PC-3 (cell line): ENCODE measurements around the gene CDK18.

Experiments
- EZH2 ChIP-seq: fragments of 300-600 bp; sonication (generic); IDR thresholded peaks from one replicate; pipeline ENCODE4 v1.6.1; 2017; ENCODE audit warnings: antibody characterized with exemption, mild to moderate bottlenecking, low read length; ENCODE audit not compliant: unreplicated experiment
- EZH2phosphoT487 ChIP-seq: fragments of 300-600 bp; sonication (generic); IDR thresholded peaks from 2 replicates; pipeline ENCODE4 v1.6.1; 2018; ENCODE audit warnings: mild to moderate bottlenecking, antibody characterized with exemption, low read length, borderline replicate concordance
- TF ChIP-seq, protein P1 (sequence below): fragments of 300-600 bp; sonication (generic); conservative IDR thresholded peaks from 2 replicates; pipeline ENCODE4 v1.5.1; 2017; ENCODE audit warnings: antibody characterized with exemption, low read depth, mild to moderate bottlenecking, low read length

DNA sequence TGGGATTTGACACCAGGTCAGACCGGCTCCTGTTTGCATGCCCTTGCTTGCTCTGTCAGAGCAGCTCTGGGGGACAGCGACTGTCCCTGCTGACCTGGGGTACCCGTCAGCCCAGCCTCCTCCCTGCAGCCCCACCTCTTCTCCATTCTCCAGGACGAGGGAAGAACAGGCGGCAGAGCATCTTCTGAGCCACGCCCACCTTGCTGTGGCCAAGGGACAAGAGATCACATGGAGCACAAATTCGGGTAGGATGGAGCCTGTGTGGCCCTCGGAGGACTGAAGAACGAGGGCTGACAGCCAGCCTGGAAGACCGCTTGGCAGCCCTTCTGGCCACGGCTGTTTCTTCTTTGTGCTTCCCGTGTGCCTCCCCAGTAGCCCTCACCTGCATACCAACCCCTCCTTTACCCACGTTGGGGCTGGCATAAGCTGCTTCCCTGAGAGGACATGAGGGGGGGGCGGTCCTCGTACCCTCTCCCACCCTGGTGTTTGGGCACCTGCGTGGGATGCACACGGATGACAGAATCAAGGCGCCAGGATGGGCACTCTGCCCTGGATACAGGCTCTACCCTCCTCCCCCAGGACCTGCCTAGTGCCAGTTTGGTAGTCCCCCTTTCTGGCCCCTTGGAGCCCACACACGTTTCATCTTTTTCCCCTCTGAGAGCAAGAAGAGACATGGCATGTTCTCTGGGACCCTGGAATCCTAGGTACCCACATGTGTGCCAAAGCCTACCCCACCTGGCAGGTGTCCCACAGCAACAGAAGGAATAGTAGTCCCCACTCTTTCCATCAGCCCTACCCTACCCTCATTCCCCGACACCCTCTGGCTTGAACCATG is 26.9 kb downstream of the CDK18 start:
- TF ChIP-seq, protein P1, sequence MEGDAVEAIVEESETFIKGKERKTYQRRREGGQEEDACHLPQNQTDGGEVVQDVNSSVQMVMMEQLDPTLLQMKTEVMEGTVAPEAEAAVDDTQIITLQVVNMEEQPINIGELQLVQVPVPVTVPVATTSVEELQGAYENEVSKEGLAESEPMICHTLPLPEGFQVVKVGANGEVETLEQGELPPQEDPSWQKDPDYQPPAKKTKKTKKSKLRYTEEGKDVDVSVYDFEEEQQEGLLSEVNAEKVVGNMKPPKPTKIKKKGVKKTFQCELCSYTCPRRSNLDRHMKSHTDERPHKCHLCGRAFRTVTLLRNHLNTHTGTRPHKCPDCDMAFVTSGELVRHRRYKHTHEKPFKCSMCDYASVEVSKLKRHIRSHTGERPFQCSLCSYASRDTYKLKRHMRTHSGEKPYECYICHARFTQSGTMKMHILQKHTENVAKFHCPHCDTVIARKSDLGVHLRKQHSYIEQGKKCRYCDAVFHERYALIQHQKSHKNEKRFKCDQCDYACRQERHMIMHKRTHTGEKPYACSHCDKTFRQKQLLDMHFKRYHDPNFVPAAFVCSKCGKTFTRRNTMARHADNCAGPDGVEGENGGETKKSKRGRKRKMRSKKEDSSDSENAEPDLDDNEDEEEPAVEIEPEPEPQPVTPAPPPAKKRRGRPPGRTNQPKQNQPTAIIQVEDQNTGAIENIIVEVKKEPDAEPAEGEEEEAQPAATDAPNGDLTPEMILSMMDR: no peak
- TF ChIP-seq EZH2: no peak
- TF ChIP-seq EZH2phosphoT487: no peak
